Suprapubic skin (tissue), 4 donors: Measurements from ENCODE around the gene MLLT6. TPM values are rescaled to one million over a fixed set of nuclear protein-coding genes. Genes with fewer than 3 reads are reported as not detected.

Source experiments
- DNase-seq, 2 donors: peaks; one replicate each; pipeline ENCODE4 v3.0.0-alpha.2; 2019; ENCODE audit warnings: low spot score in 2 of 2
- H3K27ac ChIP-seq: fragments of 200-600 bp; sonication (generic); one replicate; pipeline ENCODE4 v1.5.1; 2019
- H3K27me3 ChIP-seq: fragments of 200-600 bp; sonication (generic); one replicate; pipeline ENCODE4 v1.5.1; 2019
- H3K36me3 ChIP-seq: fragments of 200-600 bp; sonication (generic); one replicate; pipeline ENCODE4 v1.5.1; 2019
- H3K4me1 ChIP-seq: fragments of 200-600 bp; sonication (generic); one replicate; pipeline ENCODE4 v1.5.1; 2019
- H3K4me3 ChIP-seq: fragments of 200-600 bp; sonication (generic); one replicate; pipeline ENCODE4 v1.5.1; 2019; ENCODE audit warnings: mild to moderate bottlenecking
- H3K9me3 ChIP-seq: fragments of 200-600 bp; sonication (generic); one replicate; pipeline ENCODE4 v1.5.1; 2019
- EP300 ChIP-seq: sonication (generic); formaldehyde crosslinking; IDR thresholded peaks from one replicate; pipeline ENCODE4 v1.6.1; 2017; ENCODE audit warnings: antibody characterized with exemption
- POLR2A ChIP-seq, 2 donors: fragments of 450-650 bp; IDR thresholded peaks; one replicate each; pipeline ENCODE4 v1.6.1; 2017; ENCODE audit warnings: antibody characterized with exemption in 2 of 2, mild to moderate bottlenecking in 2 of 2, moderate library complexity in 2 of 2
- POLR2AphosphoS5 ChIP-seq, 3 donors: sonication (generic); formaldehyde crosslinking; IDR thresholded peaks; one replicate each; pipeline ENCODE4 v1.6.1; 2017; ENCODE audit warnings: antibody characterized with exemption in 3 of 3
- WGBS: methylation state at CpG from one replicate; pipeline ENCODE4 v1.1.5; 2018; 5-methylcytosine and 5-hydroxymethylcytosine counted together
- total RNA-seq, 4 donors: library from RNA; depleted of rRNA; stranded (reverse); fragments of >200 nt; gene quantifications; one replicate each; pipeline ENCODE4 v1.1.0, GENCODE V29; 2016
- TF ChIP-seq, protein P1 (sequence below), 2 donors: fragments of 200-600 bp in 1 of 2; fragments of 450-650 bp in 1 of 2; sonication (generic) in 1 of 2; IDR thresholded peaks; one replicate each; pipeline ENCODE4 v1.5.1; 2016 to 2019; ENCODE audit warnings: antibody characterized with exemption in 2 of 2, mild to moderate bottlenecking in 1 of 2, moderate library complexity in 1 of 2

The MLLT6 gene
- total RNA-seq, 4 donors from 2014 or later, result 62.7 to 136 (median 79.0) TPM

DNA sequence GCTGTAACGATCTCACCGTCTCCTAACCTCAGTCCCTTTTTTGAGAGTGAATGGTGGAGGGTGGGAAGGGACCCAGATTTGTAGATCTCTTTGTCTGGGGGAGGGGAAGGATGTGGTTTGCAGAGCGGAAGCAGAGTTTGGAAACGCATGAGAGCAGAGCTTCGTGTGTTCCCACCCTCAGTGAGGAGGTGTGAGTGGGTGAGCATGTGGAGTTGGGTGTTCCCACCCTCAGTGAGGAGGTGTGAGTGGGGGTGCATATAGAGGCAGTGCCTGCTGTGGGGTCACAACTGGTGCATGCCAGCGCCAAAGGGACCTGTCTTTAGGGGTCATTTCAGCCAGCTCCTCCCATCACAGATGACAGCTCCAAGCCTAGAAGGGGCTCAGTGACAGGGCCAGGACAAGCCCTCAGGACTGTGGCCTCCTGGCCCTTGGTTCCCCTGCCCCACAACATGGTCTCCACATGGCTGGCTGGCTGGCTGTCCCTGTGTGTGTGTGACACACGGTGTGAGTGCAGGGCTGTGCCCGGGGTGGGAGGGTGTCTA is 23.3 kb downstream of the MLLT6 start:
- H3K9me3 ChIP-seq, result no peaks in the 10 kb centered on the region
- peaks cover 49% of the 10 kb centered on the region for H3K4me1 ChIP-seq
- TF ChIP-seq EP300 (no peak), POLR2A (IDR thresholded peaks at IDR 0.05) (no peak), POLR2AphosphoS5 (IDR thresholded peaks at IDR 0.05) (no peak)
- TF ChIP-seq, protein P1, sequence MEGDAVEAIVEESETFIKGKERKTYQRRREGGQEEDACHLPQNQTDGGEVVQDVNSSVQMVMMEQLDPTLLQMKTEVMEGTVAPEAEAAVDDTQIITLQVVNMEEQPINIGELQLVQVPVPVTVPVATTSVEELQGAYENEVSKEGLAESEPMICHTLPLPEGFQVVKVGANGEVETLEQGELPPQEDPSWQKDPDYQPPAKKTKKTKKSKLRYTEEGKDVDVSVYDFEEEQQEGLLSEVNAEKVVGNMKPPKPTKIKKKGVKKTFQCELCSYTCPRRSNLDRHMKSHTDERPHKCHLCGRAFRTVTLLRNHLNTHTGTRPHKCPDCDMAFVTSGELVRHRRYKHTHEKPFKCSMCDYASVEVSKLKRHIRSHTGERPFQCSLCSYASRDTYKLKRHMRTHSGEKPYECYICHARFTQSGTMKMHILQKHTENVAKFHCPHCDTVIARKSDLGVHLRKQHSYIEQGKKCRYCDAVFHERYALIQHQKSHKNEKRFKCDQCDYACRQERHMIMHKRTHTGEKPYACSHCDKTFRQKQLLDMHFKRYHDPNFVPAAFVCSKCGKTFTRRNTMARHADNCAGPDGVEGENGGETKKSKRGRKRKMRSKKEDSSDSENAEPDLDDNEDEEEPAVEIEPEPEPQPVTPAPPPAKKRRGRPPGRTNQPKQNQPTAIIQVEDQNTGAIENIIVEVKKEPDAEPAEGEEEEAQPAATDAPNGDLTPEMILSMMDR (IDR thresholded peaks at IDR 0.05), result no peak
- H3K36me3 ChIP-seq, result peaks cover 24% of the 10 kb centered on the region
- WGBS, result 60% methylated on average over 7 of the region's 8 CpGs
- no peaks in the 10 kb centered on the region for H3K27me3 ChIP-seq
- no peak overlapping the region for H3K4me3 ChIP-seq
- DNase-seq, result no peak
- no peak overlapping the region for H3K27ac ChIP-seq

DNA sequence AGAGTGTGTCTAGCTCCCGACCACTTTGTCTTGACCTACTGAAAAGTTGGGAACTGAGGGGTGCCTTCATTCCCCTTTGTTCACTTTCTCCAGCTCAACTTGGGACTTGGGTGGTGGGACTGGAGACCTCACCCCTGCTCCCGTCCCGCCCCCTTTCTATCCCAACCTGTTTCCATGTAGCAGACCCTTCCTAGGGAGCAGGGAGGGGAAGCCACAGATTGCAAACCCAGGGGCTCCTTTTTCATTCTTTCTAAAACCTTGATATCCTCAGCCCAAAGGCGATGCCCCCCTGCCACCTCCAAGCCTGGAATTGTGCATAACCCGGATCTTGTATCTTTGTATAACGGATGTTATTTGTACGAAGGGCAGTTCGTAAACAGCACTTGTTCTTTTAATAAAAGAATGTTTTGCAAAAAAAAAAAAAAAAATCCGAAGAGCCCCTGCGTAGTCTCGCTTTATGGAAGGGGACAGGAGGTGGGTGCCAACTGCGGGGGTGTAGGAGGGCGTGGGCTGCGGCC is 24.4 kb downstream of the MLLT6 start:
- WGBS, result 24% methylated on average over 14 of the region's 14 CpGs
- Histone ChIP-seq H3K4me3 (peak overlapping the region; percentile 82), H3K9me3 (no peaks in the 10 kb centered on the region), H3K4me1 (peaks cover 58% of the 10 kb centered on the region), H3K36me3 (peaks cover 21% of the 10 kb centered on the region), H3K27me3 (no peaks in the 10 kb centered on the region), H3K27ac (peak overlapping the region; percentile 88)
- DNase-seq, result no peak
- TF ChIP-seq, protein P1 (IDR thresholded peaks at IDR 0.05), result no peak
- no peak for TF ChIP-seq POLR2AphosphoS5 (IDR thresholded peaks at IDR 0.05)
- no peak for TF ChIP-seq EP300
- no peak for TF ChIP-seq POLR2A (IDR thresholded peaks at IDR 0.05)

DNA sequence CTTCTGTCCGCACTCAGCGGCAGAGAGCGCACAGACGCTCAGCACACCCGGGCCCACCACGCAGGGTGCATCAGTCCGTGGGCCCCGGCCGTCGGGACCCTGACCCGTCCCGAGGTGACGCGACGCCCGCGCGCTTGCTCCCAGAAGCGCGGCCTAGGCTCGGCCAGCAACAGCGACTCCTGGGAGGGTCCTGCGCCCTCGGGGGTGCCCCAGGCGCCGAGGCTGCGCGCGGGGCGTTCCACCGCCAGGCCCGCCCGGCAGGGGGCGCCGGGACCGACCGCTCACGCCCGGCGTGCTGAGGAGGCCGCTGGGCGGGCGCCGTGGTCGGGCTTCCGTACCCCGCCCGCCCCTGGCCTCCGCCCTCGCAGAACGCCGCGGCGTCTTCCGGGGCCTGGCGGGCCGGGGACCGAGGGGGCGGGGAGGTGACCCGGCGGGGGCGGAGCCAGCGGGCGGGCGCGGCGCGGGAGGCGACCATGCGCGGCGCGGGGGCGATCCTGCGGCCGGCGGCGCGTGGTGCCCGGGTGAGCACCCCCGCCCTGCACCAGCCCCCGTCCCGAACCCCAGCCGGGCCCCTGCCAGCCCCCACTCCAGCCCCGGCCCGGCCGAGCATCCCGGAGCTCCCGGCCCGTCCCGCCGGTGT is 24.9 kb downstream of the MLLT6 start, which contains the start of gene CISD3:
CISD3 (plus strand) TSS at position 456 of the 640 bp plus-strand sequence; CDS start at position 474, 18 bp downstream.
- no peak for TF ChIP-seq EP300
- no peak for TF ChIP-seq POLR2A (IDR thresholded peaks at IDR 0.05)
- TF ChIP-seq, protein P1 (IDR thresholded peaks at IDR 0.05), result peak; percentile 85 to 90
- TF ChIP-seq POLR2AphosphoS5 (IDR thresholded peaks at IDR 0.05), result no peak
- peak; percentile 86 to 88 for DNase-seq
- peak within 1 kb of the TSS; percentile 82 for H3K4me3 ChIP-seq
- peaks cover 59% of the 10 kb centered on the region for H3K4me1 ChIP-seq
- H3K27me3 ChIP-seq, result no peaks in the 10 kb centered on the region
- H3K9me3 ChIP-seq, result no peaks in the 10 kb centered on the region
- peaks cover 15% of the 10 kb centered on the region for H3K36me3 ChIP-seq
- H3K27ac ChIP-seq, result peak within 1 kb of the TSS; percentile 88
- WGBS, result 0% methylated on average over 5 of the region's 92 CpGs

DNA sequence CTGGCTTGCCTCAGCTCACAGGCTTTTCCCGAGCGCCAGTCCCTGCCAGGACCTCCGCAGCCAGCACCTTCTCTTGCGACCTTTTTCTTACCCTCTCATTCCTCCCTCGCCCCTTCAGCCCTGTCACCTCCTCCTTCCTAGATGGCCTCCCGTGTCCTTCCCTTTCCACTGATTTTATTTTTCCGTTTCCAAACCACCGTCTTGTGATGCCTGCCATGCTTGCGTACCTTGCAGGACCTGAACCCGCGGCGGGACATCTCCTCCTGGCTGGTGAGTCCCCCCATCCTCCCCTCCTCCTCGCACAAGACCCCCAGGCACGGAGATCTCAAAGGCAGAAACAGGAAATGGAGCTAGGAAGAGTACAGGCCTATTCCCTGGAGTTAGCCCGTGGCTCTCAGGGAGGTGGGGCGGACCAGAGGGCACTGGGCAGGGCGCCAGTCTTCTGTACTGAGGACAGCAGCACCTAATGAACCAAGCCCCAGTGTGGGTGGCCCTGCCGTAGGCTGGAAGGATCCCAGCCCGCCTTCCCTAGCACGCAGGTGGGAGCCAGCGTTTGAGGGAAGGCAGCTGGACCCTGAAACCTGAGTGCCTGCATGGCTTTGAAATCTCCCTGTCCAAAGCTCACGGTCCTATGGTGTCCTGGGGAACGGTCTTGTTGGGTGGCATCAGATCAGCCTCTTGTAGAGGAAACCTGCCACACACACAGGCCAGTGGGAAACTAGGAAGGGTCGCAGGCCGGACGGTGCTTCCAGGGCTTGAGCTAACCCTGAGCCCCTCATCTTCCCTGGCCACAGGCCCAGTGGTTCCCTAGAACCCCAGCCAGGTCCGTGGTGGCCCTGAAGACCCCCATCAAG is 25.7 kb downstream of the MLLT6 start:
- WGBS, result 4% methylated on average over 18 of the region's 27 CpGs
- TF ChIP-seq POLR2AphosphoS5 (IDR thresholded peaks at IDR 0.05), result no peak
- TF ChIP-seq, protein P1 (IDR thresholded peaks at IDR 0.05), result no peak
- no peak for TF ChIP-seq EP300
- TF ChIP-seq POLR2A (IDR thresholded peaks at IDR 0.05), result no peak
- H3K4me1 ChIP-seq, result peaks cover 63% of the 10 kb centered on the region
- DNase-seq, result peak; percentile 86
- no peaks in the 10 kb centered on the region for H3K9me3 ChIP-seq
- H3K27me3 ChIP-seq, result no peaks in the 10 kb centered on the region
- peak overlapping the region; percentile 88 for H3K27ac ChIP-seq
- H3K4me3 ChIP-seq, result peak overlapping the region; percentile 82
- H3K36me3 ChIP-seq, result peaks cover 12% of the 10 kb centered on the region
